NB4 (cell line): ENCODE measurements around the gene GH1.
"Not testable (repeated sequence)": the region's sequence is repeated elsewhere in the genome, so short reads cannot be mapped to it uniquely, and the experiment has no call there.

Experiments used
- DNase-seq: peaks from one replicate; pipeline ENCODE4 v3.0.0; 2010; ENCODE audit warnings: low read depth
- H3K4me3 ChIP-seq: one replicate; pipeline ENCODE4 v1.5.1; 2011; ENCODE audit warnings: mild to moderate bottlenecking, low read depth, low read length, moderate library complexity
- CTCF ChIP-seq: IDR thresholded peaks from one replicate; pipeline ENCODE4 v1.5.1; 2012; ENCODE audit warnings: low read depth, low read length

GH1 gene

GRCh38 chr17:63907161-63907778, 11.4 kb downstream of the GH1 start:
- peak; percentile 11 for TF ChIP-seq CTCF
- peak; percentile 37 for DNase-seq
- not testable (repeated sequence) for H3K4me3 ChIP-seq

- not testable (repeated sequence) for DNase-seq, H3K4me3 ChIP-seq
These were observed 13.8 kb downstream of the GH1 start for GRCh38 chr17:63904796-63905195.

GRCh38 chr17:63903787-63904201, 14.8 kb downstream of the GH1 start:
- H3K4me3 ChIP-seq, DNase-seq: not testable (repeated sequence)

- H3K4me3 ChIP-seq: not testable (repeated sequence)
These were observed 16.7 kb downstream of the GH1 start for GRCh38 chr17:63901971-63902370.

GRCh38 chr17:63898899-63899798, 19.5 kb downstream of the GH1 start:
- not testable (repeated sequence) for DNase-seq, H3K4me3 ChIP-seq

More at GRCh38 chr17:63901971-63902370, 16.7 kb downstream of the GH1 start:
- not testable (repeated sequence) for DNase-seq

GRCh38 chr17:63896524-63897354, 21.9 kb downstream of the GH1 start, which contains the start of gene CSH1:
Gene CSH1, minus strand, starts transcription at chr17:63896574. Its CDS starts 63 bp downstream, at chr17:63896511.
- DNase-seq, H3K4me3 ChIP-seq: not testable (repeated sequence)

- not testable (repeated sequence) for H3K4me3 ChIP-seq, DNase-seq
These were observed 23.8 kb downstream of the GH1 start for GRCh38 chr17:63894821-63895220.

GRCh38 chr17:63894021-63894420, 24.6 kb downstream of the GH1 start:
- not testable (repeated sequence) for DNase-seq

GRCh38 chr17:63892316-63893037, 26.2 kb downstream of the GH1 start:
- not testable (repeated sequence) for H3K4me3 ChIP-seq
- TF ChIP-seq CTCF: peak; percentile 39
- peak; percentile 33 for DNase-seq

More at GRCh38 chr17:63894021-63894420, 24.6 kb downstream of the GH1 start:
- H3K4me3 ChIP-seq: not testable (repeated sequence)

GRCh38 chr17:63889026-63889848, 29.4 kb downstream of the GH1 start:
- peak; percentile 15 for TF ChIP-seq CTCF
- DNase-seq: peak; percentile 38

GRCh38 chr17:63885119-63885518, 33.5 kb downstream of the GH1 start:
- DNase-seq, H3K4me3 ChIP-seq: not testable (repeated sequence)

More at GRCh38 chr17:63889026-63889848, 29.4 kb downstream of the GH1 start:
- H3K4me3 ChIP-seq: not testable (repeated sequence)

GRCh38 chr17:63882626-63883126, 36.0 kb downstream of the GH1 start:
- DNase-seq, H3K4me3 ChIP-seq: not testable (repeated sequence)
